GM19467 (cell line): ENCODE data around the gene CLASP1.
"Not testable (repeated sequence)": the region's sequence is repeated elsewhere in the genome, so short reads cannot be mapped to it uniquely, and the experiment has no call there.

Experiments used
- ATAC-seq: cut with Tn5 transposase; IDR thresholded peaks from one replicate; pipeline ENCODE4 v1.9.1; 2021; ENCODE audit warnings: mild to moderate bottlenecking, moderate library complexity; ENCODE audit not compliant: unreplicated experiment

CLASP1 gene

DNA sequence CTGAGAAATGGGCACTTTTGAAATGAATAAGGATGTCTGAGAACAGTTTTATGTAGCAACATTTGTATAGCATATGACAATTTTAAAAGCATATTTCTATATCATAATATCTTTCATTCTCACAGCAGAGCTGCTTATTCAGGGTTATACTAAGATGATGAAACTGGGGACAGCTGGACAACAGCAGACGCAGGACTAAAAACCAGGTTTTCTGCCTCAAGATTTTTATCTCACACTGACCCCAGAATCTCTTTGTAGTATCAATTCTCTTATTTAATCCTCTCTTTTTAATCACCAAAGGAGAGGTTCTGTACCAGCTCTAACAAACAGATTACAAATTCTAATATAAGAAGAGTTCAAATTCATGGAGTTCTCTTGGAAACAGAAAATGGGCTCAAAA is 290.1 kb downstream of the CLASP1 start:
- ATAC-seq: no peak

DNA sequence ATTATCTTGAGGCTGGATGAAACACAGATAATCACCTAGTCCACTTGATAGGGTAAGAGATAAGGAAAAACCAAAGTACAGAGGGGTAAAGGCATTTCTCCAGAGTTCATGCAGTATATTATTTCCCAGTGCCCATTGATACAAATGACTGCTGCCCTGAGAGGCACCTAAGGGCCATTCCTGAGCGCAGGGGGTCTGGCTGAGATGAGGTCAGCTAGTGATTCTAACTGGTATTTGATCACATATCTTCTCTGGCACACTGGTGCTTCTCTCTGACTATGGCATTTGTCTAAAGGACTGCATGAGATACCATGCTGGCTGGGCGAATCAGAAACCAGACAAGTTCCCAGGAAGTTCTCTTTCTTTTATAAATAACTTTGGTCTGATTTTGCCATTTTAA is 291.0 kb downstream of the CLASP1 start:
- ATAC-seq: no peak

DNA sequence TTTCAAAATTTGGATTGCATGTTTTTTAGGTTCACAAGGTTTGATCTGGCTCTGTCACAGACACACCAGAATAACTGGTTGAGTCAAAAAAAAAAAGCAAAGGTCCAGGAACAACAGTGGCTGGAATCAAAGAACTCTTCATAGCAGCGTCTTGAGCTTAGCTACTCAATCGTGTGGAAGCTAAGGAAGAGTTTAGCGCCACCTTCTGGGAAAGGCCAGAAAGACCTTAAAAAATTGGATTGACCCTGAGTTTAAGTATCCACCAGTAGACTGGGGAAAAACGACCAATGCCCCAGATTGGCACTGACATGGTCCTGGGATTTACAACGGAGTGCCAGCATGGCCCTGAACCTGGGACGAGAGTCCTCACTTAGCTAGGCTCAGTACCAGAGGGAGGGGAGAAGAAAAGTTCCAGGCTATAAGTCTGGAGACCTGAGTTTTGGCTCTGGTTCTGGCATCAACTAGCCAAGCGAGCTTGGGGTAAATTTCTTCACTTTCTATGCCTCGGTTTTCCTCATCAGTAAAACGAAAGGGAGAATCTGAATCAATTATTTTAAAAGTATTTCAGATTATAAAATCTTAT is 293.1 kb downstream of the CLASP1 start:
- ATAC-seq: no peak

DNA sequence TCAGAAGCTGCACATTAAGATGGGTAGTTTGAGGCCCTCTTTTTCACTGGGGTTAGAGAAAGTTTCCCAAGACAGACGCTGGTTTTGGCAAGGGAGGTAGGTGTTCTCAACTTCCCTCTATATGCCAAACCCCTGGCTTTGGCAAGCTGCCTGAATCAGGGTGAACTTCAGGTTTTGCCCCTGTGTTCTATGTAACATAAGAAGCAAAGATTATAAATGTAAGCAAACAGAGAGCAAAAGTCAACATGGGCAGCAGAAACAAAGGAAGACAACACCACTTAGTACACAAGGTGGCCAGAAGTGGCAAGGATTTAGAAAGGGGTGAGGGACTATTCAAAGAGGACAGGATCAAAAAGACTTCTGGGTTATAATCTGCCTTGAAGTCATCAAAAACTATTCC is 293.8 kb downstream of the CLASP1 start:
- ATAC-seq: no peak

DNA sequence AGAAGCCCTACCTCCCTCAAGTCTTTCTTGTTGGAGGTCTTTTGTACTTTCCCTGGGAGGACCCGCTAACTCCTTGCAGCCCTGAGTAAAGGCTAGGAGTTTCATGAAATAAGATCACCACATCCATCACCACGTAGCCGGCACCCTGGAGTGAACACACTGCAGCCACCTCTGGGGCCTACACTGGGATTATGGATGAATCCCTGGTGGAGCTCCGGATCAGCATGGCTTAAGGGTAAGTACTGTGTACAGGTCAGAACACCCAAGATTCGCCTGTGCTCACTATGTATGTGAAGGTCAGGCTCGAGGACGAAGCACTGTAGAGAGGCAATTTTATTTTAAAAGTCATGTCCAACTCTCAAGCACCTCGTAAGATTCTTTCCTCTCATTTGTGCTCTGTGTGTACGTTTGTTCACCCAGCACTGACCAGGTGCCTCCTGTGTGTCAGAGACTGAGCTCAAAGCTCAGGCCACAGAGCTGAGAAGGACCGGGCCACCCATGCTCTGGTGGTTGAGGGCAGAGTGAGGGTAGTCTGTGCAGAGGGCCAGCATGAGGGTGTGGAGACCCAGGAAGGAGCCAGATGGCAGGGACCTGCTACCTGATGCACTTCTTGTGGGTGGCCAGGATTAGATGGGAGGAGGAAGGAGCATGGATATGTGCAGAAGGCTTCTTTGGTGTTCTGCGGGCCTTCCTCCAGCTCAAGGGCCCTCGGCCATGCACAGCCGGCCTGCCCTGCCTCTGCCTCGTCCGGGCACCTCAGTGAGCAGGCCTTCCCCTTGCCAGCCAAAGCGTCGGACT is 297.5 kb downstream of the CLASP1 start:
- ATAC-seq: no peak

DNA sequence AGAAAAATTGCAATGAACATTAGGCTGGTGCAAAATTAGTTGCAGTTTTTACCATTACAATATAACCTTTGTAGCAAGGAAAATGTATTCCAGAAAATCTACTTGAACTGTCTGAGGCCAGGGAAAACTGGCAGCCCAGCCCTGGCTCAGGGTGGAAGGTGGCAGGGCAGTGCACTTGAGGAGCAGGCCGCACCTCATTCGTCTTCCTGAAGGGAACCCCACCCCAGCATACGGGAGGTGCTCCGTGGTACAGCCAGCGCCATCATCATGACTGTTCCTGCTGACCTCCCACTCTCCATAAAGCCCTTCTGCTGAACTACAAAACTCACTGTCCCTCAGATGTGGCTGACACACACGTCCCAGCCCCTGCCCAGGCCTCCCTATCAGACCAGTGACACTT is 298.4 kb downstream of the CLASP1 start:
- no peak for ATAC-seq

DNA sequence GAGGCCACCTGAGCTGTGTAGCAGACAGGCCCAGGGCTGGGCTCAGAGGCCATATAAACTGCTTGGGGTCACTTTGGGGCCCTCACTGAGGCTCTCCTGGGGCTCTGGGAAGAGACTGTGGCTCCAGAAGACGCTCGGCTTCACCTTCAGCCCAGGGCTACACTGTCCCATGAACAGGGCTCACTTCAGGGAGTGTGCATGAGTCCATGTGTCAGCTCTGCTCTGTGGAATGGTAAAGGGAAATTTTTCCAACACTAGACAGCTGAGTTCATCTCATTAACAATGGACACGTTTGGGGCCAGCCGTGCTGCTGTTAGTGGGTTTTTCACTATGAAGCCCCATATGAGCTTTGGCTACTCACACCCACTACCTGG is 298.9 kb downstream of the CLASP1 start:
- ATAC-seq: no peak

DNA sequence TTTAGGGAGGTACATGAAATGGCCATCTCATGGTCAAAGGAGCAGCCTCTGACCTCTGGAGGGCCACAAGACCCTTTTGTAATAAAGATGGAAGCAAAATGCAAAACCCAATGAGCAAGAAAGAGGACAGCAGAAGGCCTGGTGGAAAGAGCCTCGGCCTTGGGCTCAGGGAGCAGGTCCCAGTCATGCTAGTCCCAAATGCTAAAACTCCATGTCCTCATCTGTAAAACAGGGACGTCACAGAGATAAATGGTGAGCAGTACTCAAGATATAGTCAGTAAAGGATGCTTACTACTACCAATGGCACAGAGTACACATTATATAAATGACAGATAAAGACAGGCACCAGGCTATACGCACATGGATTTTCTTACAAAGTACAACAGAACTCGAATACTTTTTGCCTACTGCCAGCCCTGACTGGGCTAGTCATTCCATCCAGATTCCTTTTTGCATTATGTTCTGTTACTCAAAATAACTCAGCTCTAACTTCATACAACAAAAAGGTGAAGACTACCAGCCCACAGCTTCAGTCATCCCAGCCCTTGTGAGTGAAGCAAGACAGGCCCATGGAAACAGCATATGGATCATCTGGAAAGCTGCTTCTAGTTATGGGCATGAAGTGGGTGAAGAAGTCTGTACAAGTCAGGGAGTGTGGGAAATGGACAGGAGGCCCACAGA is 299.4 kb downstream of the CLASP1 start:
- ATAC-seq: no peak

DNA sequence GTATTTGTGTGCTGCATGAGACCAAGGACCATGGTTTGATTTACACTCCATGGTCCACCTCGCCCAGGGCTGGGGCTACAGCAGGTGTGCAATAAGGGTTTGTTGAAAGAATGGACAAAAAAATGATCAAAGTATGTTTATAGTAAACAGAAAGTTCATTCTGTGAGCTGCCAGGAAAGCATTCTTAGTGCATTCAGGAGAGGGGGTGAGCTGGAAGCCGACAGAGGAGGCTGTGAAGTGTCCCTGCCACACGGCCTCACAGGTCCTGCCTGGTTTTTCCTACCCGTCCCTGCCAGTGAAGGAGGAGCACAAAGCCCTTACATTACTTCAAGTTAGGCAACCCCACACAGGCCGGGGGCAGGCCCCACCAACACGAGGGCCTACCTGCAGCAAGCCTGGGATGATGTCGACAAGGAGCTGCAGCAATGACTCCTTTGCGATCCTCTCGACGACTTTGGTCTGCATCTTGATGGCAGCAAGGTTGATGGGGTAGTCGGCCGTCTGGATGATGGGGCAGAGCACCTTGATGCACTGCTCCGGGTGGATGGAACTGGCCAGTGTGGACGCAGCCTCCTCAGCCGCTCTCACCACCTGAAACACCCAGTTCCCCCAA is 301.0 kb downstream of the CLASP1 start:
- no peak for ATAC-seq

DNA sequence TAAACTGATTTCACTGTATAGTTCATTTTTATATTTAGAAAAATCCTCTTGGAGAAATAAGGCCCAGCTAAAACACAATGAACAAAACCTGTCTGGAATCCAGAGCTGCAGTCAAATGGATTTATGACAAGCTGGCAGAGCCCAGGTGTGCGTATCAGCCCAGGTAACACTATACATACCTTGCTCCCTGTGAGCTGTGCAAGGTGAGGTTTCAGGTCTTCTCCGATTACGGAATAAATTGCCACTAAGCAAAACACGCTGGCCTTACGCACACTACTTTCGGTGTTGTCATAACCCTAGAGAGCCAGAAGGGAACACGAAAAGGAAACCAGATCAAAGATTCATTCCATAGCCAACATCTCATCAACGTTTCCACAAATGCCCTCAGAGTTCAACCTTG is 302.4 kb downstream of the CLASP1 start:
- no peak for ATAC-seq

DNA sequence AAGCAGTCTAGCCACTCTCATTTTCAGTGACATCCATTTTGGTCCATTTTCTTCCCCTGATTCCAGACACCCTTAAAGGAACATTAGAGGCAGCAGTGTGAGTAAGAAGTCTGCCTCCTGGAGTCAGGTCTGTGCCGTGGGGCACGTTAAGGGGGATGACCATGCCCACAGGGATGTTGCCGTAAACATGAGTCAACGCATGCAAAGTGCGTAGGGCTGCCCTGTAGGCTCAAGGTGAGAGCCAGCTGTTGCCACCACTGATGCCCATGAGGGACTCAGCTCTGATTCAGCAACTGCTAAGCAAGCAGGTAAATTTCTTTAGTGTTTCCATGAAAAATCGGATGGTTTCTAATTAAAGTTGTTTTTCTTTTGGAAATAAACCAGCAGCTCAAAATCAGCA is 302.9 kb downstream of the CLASP1 start:
- no peak for ATAC-seq

DNA sequence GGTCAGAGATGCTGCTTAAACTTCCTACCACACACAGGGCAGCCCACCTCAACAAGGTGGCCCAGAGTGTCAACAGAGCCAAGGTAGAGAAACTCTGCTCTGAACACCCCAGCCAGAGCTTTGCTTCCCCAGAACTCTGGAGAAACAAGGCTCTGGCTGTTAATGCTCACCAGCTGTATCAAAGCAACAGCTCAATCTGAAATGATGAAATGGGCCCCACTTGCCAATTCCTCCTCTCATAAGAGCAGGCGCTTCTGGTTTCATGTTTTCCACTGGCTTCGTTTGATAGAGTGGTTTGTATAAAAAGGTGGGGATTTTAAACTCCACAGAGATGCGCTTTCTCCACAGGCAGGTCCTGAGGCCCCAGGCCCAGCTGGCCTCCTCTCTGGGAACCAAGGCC is 303.4 kb downstream of the CLASP1 start:
- ATAC-seq: no peak

DNA sequence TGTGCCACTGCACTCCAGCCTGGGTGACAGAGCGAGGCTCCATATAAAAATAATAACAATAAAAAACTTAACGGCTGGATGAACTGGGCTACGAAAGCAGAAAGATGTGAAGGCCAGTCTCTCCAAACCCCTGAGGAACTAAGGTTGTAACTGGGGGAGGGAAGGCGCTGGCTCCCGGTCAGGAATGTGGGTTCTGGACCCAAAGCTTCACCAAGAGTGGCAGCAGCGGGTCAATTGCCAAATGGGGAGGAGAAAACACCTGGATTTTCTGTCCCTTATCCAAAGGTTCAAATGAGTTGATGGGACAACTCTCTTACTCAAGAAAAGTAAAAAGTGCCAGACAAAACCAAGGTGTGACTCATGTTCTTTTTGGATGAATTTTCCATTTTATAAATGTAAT is 304.2 kb downstream of the CLASP1 start:
- no peak for ATAC-seq

DNA sequence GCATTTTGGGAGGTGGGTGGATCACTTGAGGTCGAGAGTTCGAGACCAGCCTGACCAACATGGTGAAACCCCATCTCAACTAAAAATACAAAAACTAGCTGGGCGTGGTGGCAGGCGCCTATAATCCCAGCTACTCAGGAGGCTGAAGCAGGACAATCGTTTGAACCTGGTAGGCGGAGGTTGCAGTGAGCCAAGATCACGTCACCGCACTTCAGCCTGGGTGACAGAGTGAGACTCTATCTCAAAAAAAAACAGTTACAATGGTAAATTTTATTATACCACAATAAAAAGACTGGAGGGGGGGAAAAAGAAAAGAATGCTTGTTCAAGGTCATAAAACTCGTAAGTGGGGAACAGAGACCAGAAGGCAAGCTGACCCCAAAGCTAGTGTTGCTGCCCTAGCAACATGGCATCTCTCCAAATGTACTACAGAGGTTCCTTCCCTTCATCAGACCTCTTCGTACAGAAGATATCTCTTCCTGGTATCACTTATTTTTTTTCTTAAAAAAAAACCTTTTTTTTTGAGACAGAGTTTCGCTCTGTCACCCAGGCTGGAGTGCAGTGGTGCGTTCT is 305.3 kb downstream of the CLASP1 start:
- not testable (repeated sequence) for ATAC-seq

DNA sequence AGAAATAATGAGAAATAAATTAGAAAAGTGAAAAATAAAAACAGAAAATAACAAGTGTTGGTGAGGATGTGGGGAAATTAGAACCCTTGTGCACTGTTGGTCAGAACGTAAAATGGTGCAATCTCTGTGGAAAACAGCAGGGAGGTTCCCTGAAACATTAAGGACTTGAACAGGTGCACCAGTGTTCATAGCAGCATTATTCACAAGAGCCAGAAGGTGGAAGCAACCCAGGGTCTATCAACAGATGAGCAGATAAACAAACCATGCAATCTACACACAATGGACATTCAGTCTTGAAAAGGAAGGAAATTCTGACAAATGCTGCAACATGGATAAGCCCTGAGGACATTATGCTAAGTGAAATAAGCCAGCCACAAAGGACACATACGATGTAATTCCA is 306.1 kb downstream of the CLASP1 start:
- ATAC-seq: no peak

DNA sequence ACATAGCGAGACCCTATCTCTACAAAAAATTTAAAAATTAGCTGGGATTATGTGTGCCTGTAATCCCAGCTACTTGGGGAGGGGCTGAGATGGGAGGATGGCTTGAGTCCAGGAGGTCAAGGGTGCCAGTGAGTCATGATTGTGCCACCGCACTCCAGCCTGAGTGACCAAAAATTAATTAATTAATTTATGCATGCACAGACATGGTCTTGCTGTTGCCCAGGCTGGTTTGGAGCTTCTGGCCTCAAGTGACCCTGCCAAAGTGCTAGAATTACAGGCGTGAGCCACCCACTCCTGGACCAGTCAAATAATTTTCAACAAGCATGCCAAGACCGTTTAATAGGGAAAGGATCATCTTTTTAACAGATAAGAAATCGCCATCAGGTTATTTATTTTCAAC is 306.5 kb downstream of the CLASP1 start:
- no peak for ATAC-seq

DNA sequence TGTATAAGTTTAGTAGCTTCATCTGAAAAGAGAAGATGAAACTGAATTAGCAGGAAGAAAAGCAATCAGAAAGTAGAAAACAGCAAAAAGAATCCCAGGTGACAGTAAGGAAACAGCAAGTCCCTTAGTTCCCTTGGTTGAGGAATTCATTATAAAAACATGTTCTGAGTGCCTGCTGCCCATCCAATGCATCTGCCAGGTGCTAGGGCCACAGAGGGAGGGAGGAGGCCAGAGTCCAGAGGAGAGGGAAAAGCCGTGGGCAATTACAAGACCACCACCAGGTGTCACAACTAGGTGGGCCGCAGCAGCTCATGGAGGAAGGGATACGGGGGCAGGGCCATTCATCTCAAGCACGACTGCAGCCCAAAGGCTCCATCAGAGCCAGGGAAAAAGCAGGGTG is 308.3 kb downstream of the CLASP1 start:
- ATAC-seq: no peak

DNA sequence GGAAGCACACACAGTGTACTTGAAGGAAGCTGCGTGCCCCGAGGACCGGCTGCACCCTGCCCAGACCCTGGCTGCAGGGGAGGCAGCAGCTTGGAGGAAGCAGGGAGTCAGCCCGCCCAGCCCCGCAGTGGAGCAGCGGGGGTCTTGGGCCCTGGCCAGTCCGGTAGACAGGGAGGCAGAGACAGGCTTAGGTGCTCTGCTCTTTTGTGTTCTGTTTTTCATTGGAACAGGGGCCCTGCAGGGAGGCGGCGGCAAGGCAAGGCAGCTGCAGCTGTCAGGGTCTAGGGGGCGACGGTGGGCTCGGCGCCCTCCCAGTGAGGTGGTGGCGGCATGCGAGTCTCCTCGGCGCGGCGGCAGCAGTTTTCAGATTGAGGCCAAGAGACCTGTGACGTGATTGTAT is 311.0 kb downstream of the CLASP1 start:
- no peak for ATAC-seq

DNA sequence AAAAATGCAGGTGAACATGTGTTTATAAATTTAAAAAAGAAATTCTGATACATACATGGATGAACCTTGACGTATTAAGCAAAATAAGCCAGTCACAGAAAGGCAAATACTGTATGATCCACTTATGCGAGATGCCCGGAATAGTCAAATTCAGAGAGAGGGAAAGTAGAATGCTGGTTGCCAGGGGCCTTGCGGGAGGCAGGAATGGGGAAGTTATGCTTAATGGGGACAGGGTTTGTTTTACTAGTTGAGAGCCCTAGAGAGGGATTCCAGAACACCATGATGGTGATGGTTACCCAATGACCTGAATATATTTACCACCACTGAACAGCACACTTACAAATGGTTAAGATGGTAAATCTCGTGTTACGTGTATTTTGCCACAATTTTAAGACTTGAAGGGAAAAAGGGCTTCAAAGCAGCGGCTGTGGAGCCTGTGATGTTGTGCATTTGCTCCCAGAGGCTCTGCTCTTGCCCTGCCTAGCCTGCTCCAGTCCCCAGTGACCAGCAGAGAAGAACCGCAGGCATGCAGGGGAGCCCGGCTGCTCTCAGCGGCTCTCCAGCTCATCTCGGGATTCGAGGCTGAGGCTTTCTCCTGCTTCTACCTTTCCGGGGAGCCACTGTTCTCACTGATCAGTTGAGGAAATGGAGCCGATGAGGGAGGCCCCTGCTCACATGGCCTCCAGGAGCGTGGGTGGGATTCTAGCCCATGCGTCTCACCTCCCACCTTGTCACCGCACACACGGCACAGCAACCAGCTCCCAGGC is 312.6 kb downstream of the CLASP1 start:
- no peak for ATAC-seq

DNA sequence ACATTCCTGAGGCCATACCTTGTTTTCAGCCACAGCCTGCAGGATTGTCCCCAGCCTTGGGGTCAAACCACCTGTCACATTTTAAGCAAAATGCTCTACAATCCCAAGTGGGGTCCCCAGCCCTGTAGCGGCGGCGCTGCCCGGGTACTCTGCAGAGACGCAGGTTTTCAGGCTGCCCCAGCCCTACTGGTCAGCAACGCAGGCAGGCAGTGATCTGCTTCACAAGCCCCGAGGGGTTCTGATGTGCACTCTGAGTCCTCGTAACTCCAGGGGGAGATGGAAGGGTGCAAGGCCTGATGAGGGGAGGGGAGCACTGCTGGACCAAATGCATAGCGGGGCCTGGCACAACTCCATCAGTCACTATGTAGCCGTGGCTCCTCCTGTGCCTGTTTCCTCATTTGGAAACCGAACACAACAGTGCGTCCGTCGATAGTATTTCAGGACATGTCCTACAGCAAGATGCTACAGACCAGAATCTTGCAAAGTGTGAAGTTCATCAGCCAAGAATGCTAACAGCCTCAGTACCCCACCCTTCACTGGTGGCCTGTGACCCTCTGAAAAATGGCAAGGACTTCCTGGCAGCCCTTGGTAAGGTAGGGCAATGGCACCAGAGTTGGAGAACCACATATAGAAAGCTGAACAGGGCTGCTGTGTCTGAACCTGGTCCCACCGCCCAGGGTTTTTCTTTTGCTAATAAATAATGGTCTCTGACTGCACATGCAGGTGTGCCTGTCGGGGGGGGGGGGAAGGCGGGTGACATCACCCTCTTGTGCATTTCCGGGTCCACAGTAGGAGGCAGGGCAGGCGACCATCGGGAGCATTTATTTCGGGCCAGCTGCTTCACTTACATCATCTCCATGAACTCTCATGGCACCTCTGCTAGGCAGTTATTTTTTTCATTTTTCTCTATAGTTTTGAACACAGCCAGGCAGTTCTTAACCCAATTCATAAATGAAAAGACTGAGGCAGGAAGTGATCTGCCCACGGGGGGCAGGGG is 313.7 kb downstream of the CLASP1 start:
- no peak for ATAC-seq
